OCI-LY3 (cell line): Measurements from ENCODE around the gene WDR91.

ENCODE experiments used
- H2AFZ ChIP-seq: fragments of 200-600, 300-600 bp; shearing (Covaris generic); 2 replicates; pipeline ENCODE4 v1.6.0; 2014; ENCODE audit warnings: antibody characterized with exemption, low read depth, low read length
- H3K27ac ChIP-seq: fragments of 200-600, 300-600 bp; sonication (generic); 2 replicates; pipeline ENCODE4 v1.5.1; 2014; ENCODE audit warnings: mild to moderate bottlenecking, low read length, moderate library complexity, mixed read lengths
- H3K27me3 ChIP-seq: fragments of 200-600, 300-600 bp; sonication (generic); 2 replicates; pipeline ENCODE4 v1.6.1; 2014; ENCODE audit warnings: low read depth, low read length, mixed read lengths
- H3K36me3 ChIP-seq: fragments of 200-600, 300-600 bp; sonication (generic); replicated peaks from 2 replicates; pipeline ENCODE3; 2014; ENCODE audit warnings: low read depth, low read length, mixed read lengths
- H3K4me1 ChIP-seq: fragments of 300-600, 200-600 bp; sonication (generic); 2 replicates; pipeline ENCODE4 v1.6.1; 2014; ENCODE audit warnings: low read length, mixed read lengths
- H3K4me2 ChIP-seq: fragments of 200-600, 300-600 bp; sonication (generic); 2 replicates; pipeline ENCODE4 v1.6.1; 2014; ENCODE audit warnings: low read length, mixed read lengths
- H3K4me3 ChIP-seq: fragments of 300-600, 200-600 bp; sonication (generic); 2 replicates; pipeline ENCODE4 v1.5.1; 2014; ENCODE audit warnings: antibody characterized with exemption, mild to moderate bottlenecking, low read length, moderate library complexity
- H3K79me2 ChIP-seq: fragments of 300-600, 200-600 bp; shearing (Covaris generic); 2 replicates; pipeline ENCODE4 v1.6.1; 2014; ENCODE audit warnings: mild to moderate bottlenecking, low read length, mixed read lengths
- H3K9ac ChIP-seq: fragments of 300-600, 200-600 bp; shearing (Covaris generic); 2 replicates; pipeline ENCODE4 v1.6.0; 2014; ENCODE audit warnings: mild to moderate bottlenecking, low read length, moderate library complexity
- H3K9me3 ChIP-seq: fragments of 200-600, 300-600 bp; shearing (Covaris generic); 2 replicates; pipeline ENCODE4 v1.6.1; 2014; ENCODE audit warnings: low read length, mixed read lengths; ENCODE audit not compliant: insufficient read depth
- H4K20me1 ChIP-seq: fragments of 200-600, 300-600 bp; sonication (generic); 2 replicates; pipeline ENCODE4 v1.6.1; 2016; ENCODE audit warnings: low read length, mixed read lengths; ENCODE audit not compliant: insufficient read depth
- EZH2phosphoT487 ChIP-seq: fragments of 200-600 bp; shearing (Covaris generic); IDR thresholded peaks from 2 replicates; pipeline ENCODE4 v1.6.1; 2018; ENCODE audit warnings: antibody characterized with exemption, mixed run types, low read depth
- TF ChIP-seq, protein P1 (sequence below): fragments of 200-600, 300-600 bp; sonication (generic); IDR thresholded peaks from 2 replicates; pipeline ENCODE4 v1.5.1; 2014; ENCODE audit warnings: antibody characterized with exemption, low read length, low read depth

Gene WDR91

DNA sequence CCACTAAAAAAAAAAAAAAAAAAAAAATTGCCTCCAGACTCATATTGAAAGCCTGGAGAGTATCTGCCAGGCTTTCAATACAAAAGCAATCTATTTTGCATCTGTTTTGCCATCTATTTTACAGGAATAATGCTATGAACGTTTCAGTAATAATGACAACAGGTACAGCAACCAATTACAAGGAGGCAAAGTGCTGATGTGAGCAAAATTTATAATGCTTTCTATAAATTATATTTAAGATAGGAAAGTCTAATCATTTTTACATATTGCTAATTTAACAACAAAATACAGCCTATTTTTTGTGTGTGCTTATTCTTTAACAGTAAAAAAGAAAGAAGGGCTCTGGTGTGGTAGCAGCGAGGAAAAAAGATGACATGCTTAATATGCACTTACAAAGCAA lies 10.0 kb downstream of the WDR91 start:
- H3K4me2 ChIP-seq = no peak overlapping the region
- H3K79me2 ChIP-seq = no peaks in the 10 kb centered on the region
- no peak overlapping the region for H3K4me3 ChIP-seq
- peaks cover 11% of the 10 kb centered on the region for H3K27me3 ChIP-seq
- H3K9me3 ChIP-seq = no peaks in the 10 kb centered on the region
- H3K27ac ChIP-seq = no peak overlapping the region
- no peak overlapping the region for H2AFZ ChIP-seq
- H3K36me3 ChIP-seq = peaks cover 62% of the 10 kb centered on the region
- no peak overlapping the region for H3K9ac ChIP-seq
- H3K4me1 ChIP-seq = peaks cover 17% of the 10 kb centered on the region
- no peaks in the 10 kb centered on the region; the same call in 1 of the 2 replicates for H4K20me1 ChIP-seq
- TF ChIP-seq, protein P1, sequence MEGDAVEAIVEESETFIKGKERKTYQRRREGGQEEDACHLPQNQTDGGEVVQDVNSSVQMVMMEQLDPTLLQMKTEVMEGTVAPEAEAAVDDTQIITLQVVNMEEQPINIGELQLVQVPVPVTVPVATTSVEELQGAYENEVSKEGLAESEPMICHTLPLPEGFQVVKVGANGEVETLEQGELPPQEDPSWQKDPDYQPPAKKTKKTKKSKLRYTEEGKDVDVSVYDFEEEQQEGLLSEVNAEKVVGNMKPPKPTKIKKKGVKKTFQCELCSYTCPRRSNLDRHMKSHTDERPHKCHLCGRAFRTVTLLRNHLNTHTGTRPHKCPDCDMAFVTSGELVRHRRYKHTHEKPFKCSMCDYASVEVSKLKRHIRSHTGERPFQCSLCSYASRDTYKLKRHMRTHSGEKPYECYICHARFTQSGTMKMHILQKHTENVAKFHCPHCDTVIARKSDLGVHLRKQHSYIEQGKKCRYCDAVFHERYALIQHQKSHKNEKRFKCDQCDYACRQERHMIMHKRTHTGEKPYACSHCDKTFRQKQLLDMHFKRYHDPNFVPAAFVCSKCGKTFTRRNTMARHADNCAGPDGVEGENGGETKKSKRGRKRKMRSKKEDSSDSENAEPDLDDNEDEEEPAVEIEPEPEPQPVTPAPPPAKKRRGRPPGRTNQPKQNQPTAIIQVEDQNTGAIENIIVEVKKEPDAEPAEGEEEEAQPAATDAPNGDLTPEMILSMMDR = no peak
- TF ChIP-seq EZH2phosphoT487 = no peak

DNA sequence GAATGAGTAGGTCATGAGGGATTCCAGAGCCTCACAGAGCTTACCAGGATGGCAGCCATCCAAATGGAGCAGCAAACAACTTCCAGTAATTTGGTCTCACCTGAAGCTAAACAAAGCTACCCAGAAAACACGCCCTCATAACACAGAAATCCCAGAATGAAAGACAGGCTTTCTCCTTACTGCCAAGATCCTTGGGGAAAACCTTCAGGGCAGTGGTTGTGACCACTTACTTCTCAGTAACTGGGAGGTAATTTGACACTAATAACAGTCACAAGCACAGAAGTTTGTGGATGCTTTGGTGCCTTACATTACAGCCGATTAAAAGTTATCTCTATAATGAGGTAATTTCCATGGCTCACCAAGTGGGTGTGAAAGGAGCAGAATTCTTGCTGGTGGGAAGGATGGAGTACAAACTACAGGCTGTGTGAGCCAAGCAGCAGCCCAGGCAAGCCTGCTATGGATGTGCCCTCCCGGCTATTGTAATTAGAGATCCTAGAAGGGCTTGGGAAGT lies 10.4 kb downstream of the WDR91 start:
- Histone ChIP-seq H3K27ac (no peak overlapping the region), H2AFZ (no peak overlapping the region), H3K36me3 (peaks cover 65% of the 10 kb centered on the region), H4K20me1 (no peaks in the 10 kb centered on the region; the same call in 1 of the 2 replicates), H3K9me3 (no peaks in the 10 kb centered on the region), H3K4me2 (no peak overlapping the region), H3K27me3 (peaks cover 9% of the 10 kb centered on the region), H3K79me2 (no peaks in the 10 kb centered on the region), H3K4me3 (no peak overlapping the region), H3K4me1 (peaks cover 12% of the 10 kb centered on the region), H3K9ac (no peak overlapping the region)
- no peak for TF ChIP-seq EZH2phosphoT487
- TF ChIP-seq, protein P1 = no peak

DNA sequence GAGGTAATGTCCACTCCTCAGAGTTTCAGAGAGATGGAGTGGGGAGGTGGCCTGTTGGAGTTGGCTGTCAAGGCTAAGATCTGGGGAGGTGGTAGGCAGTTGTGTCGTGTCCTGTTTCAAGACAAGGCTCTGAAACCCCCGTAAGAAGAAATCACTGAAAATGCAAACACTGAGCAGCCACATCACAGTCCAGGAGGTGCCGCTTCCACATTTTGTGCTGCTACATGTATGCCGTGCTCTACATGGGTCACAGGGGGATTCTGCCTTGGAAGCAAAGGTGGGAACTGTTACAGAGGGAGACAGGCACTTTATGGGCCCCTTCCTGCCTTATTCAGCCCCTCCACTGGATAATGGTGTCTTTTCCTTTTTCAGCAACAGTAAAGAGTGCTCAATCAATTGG lies 11.9 kb downstream of the WDR91 start:
- H4K20me1 ChIP-seq = no peaks in the 10 kb centered on the region; the same call in 1 of the 2 replicates

DNA sequence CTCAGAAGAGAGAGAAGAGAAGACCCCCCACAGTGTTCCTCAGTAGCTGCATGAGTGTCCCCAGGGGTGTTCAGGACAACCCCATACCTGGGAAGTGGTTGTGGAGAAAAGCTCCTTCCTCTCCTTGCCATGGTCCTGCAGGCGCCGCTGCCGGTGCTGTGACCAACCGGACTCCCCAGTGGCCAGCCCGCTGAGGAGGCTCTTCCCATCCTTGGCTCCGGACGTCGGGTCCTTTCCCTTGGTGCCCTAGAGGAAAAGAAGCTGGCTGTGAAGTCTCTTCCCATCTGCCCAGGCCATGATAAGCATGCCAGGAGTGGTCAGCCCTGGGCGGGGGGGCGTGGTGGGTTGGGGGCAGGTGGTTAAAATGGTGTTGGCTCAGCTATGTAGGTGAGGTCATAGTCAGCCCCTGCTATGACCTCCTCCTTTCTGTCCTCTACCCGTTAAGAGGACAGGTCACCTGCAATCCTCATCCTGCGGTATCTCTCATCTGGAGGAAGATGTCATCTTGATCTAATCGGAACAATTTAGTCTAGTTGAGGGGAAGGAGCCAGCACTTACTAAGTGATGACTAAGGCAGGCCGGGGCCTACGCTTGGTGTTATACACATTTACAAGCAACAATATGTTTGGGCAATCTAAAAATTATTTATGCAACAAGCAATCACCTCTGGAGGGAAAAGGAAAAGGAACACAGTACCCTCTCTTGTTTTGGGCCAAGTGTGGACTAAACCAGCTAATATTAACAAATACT lies 13.2 kb downstream of the WDR91 start:
- H3K27ac ChIP-seq = no peak overlapping the region
- no peak for TF ChIP-seq EZH2phosphoT487
- TF ChIP-seq, protein P1 = no peak

More for the DNA sequence above, 11.9 kb downstream of the WDR91 start:
- H3K79me2 ChIP-seq = no peaks in the 10 kb centered on the region
- no peak overlapping the region for H3K4me3 ChIP-seq
- no peak overlapping the region for H3K27ac ChIP-seq
- peaks cover 10% of the 10 kb centered on the region for H3K4me1 ChIP-seq
- no peak overlapping the region for H2AFZ ChIP-seq
- H3K4me2 ChIP-seq = peak overlapping the region; percentile 43
- H3K36me3 ChIP-seq = peaks cover 55% of the 10 kb centered on the region
- H3K9me3 ChIP-seq = no peaks in the 10 kb centered on the region
- TF ChIP-seq, protein P1 = no peak
- no peak for TF ChIP-seq EZH2phosphoT487
- H3K27me3 ChIP-seq = 0 out of 2 replicates have a peak, but pooled peaks cover 3% of the 10 kb centered on the region
- no peak overlapping the region for H3K9ac ChIP-seq

More for the DNA sequence above, 13.2 kb downstream of the WDR91 start:
- Histone ChIP-seq H3K4me2 (no peak overlapping the region), H3K79me2 (no peaks in the 10 kb centered on the region), H4K20me1 (no peaks in the 10 kb centered on the region), H3K27me3 (0 out of 2 replicates have a peak, but pooled peaks cover 3% of the 10 kb centered on the region), H3K9ac (no peak overlapping the region), H3K36me3 (peaks cover 47% of the 10 kb centered on the region), H2AFZ (no peak overlapping the region), H3K4me3 (no peak overlapping the region), H3K4me1 (peaks cover 10% of the 10 kb centered on the region), H3K9me3 (no peaks in the 10 kb centered on the region)
